ENCODE measurements around the gene TMEM26.

DNA sequence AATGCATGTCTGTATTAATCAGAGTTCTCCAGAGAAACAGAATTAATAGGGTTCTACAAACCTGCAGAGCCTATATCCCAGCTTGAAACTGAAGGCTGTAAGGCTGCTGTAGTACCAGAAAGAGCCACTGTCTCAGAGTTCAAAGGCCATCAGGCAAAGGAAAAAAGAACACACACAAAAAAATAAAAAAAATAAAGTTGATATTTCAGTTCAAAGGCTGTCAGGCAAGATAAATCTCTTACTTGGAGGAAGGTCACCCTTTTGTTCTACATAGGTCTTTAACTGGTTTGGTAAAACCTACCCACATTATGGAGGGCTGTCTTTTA, 12.0 kb upstream of the TMEM26 start:
- TF ChIP-seq, protein P1, sequence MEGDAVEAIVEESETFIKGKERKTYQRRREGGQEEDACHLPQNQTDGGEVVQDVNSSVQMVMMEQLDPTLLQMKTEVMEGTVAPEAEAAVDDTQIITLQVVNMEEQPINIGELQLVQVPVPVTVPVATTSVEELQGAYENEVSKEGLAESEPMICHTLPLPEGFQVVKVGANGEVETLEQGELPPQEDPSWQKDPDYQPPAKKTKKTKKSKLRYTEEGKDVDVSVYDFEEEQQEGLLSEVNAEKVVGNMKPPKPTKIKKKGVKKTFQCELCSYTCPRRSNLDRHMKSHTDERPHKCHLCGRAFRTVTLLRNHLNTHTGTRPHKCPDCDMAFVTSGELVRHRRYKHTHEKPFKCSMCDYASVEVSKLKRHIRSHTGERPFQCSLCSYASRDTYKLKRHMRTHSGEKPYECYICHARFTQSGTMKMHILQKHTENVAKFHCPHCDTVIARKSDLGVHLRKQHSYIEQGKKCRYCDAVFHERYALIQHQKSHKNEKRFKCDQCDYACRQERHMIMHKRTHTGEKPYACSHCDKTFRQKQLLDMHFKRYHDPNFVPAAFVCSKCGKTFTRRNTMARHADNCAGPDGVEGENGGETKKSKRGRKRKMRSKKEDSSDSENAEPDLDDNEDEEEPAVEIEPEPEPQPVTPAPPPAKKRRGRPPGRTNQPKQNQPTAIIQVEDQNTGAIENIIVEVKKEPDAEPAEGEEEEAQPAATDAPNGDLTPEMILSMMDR (IDR thresholded peaks at IDR 0.05), result no peak
- TF ChIP-seq POLR2A (IDR thresholded peaks at IDR 0.05), result no peak
